ENCODE measurements around the gene COL13A1.

COL13A1 gene

DNA sequence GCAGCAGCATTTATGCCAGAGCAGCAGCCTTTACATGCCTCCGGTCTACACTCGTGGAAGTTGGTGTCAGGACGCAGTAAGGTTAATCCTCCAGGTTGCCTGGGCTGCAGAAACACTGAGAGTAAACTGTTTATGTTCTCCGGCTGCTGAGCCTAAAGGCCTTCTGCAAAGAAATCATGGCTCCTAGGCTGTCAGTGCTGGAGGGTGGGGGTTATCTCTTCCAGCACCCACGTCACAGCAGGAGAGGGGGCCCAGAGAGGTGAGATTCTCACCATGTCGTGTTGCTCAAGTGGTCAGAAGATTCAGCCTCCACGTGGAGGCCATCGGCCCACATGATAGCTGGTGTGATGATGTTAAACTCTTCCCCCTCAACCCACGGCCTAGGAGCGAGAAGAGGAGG is 41.2 kb downstream of the COL13A1 start:
- H3K4me3 ChIP-seq (ENCODE audit: low read depth, low read length): no peak overlapping the region
- DNase-seq (ENCODE audit: low read depth): no peak
- TF ChIP-seq, protein P1, sequence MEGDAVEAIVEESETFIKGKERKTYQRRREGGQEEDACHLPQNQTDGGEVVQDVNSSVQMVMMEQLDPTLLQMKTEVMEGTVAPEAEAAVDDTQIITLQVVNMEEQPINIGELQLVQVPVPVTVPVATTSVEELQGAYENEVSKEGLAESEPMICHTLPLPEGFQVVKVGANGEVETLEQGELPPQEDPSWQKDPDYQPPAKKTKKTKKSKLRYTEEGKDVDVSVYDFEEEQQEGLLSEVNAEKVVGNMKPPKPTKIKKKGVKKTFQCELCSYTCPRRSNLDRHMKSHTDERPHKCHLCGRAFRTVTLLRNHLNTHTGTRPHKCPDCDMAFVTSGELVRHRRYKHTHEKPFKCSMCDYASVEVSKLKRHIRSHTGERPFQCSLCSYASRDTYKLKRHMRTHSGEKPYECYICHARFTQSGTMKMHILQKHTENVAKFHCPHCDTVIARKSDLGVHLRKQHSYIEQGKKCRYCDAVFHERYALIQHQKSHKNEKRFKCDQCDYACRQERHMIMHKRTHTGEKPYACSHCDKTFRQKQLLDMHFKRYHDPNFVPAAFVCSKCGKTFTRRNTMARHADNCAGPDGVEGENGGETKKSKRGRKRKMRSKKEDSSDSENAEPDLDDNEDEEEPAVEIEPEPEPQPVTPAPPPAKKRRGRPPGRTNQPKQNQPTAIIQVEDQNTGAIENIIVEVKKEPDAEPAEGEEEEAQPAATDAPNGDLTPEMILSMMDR (IDR thresholded peaks at IDR 0.05; ENCODE audit: low read depth, low read length, missing control alignments): no peak

DNA sequence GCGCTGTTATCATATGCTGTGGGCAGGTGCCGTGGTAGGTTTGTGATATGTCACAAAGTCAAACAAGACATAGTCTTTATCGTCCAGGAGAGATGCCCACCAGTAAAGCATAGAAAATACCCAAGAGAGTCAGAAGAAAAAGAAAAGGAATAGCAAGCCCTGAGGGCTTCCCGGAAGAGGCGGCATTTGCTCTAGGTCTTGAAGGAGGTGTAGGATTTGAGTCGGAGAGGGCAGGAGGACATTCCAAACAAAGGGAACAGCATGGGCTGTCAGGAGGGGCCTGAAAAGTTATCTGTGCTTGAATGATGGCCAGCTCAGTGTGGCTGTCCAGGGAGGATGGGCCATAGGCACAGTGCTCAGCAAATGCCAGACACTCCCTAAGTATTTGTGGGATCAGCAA is 42.2 kb downstream of the COL13A1 start:
- no peak overlapping the region for H3K4me3 ChIP-seq (ENCODE audit: low read depth, low read length)
- TF ChIP-seq, protein P1 (IDR thresholded peaks at IDR 0.05; ENCODE audit: low read depth, low read length, missing control alignments): no peak
- no peak for DNase-seq (ENCODE audit: low read depth)

DNA sequence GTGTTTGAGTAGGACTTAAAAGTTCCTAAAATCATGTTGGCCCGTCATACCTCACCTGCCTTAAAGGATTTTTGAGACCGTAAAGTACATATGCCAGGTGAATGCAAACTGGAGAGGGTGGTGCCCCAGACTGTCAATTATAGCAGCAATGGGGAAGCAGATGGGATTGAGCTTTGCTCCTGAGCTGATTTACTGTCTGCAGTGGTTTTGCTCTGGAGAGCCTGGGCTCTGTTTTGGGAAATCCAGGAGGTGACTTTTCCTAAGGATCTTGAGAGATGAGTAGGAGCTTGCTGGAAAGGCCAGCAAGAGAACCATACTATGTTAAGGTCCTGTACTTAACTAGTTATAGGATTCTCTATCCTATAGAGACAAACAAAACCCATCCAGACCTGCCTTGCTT is 43.0 kb downstream of the COL13A1 start:
- TF ChIP-seq, protein P1 (IDR thresholded peaks at IDR 0.05; ENCODE audit: low read depth, low read length, missing control alignments): no peak
- no peak overlapping the region for H3K4me3 ChIP-seq (ENCODE audit: low read depth, low read length)
- DNase-seq (ENCODE audit: low read depth): no peak

DNA sequence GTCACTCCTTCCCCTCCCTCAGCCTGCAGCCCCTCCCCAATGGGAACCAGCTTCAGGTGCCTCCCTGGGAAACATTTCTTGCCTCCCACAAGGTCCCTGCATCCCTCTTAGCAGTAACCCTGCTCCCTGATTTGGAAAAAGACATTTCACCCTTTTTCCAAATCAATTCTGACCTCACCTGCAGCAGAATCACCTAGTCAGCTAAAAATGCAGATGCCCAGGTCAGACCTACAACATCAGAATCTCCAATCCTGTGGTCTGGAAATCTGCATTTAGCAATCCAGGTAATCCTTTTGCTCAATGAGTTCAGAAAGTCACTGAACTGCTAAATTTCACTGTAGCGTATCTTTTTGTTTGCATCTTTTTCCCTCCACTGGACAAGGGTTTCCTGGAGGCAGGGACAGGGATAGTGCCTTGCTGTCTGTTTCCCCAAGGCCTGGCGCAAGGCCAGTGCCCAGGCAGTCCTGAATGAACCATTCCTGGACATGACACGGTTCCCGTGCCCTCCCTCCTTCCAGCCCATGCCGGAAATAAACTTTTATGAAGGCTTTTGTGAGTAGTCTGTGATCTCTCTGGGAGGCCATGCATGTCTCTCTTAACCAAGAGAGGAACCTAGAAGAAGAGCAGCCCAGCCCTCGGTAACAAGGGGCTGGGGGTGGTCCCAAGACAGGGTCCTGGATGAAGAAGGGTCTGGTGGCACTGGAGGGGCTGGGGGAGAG is 44.0 kb downstream of the COL13A1 start:
- TF ChIP-seq, protein P1 (IDR thresholded peaks at IDR 0.05; ENCODE audit: low read depth, low read length, missing control alignments): no peak
- DNase-seq (ENCODE audit: low read depth): no peak
- no peak overlapping the region for H3K4me3 ChIP-seq (ENCODE audit: low read depth, low read length)

DNA sequence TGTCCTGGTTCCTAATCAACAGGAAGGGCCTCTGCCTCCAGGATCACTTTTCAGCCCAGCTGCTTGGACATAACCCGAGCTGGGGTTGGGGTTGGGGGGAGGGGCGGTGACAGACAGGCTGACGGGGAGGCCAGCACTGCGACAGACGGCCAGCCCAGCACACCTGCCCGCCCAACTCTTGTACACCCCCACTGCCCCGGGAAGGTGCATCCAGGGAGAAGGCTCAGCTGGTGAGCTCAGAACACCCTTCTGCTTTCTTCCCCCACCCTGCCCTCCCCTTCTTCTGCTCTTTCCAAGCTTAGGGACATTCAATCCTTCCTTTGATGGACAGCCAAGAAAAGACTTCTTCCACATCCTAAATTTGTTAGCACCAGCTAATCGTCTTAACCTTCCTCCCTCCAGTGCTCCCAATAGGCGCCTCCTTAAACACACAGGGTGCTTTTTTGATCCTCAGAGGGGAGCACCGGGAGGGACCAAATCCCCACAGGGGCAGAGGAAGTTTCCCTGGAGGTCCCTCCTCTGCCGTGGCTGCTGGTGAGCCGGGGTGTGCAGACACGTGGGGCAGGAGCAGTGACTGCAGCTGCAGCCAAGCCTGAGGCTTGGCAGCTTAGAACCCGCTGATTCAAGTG is 44.7 kb downstream of the COL13A1 start:
- TF ChIP-seq, protein P1 (IDR thresholded peaks at IDR 0.05; ENCODE audit: low read depth, low read length, missing control alignments): no peak
- no peak for DNase-seq (ENCODE audit: low read depth)
- no peak overlapping the region for H3K4me3 ChIP-seq (ENCODE audit: low read depth, low read length)

DNA sequence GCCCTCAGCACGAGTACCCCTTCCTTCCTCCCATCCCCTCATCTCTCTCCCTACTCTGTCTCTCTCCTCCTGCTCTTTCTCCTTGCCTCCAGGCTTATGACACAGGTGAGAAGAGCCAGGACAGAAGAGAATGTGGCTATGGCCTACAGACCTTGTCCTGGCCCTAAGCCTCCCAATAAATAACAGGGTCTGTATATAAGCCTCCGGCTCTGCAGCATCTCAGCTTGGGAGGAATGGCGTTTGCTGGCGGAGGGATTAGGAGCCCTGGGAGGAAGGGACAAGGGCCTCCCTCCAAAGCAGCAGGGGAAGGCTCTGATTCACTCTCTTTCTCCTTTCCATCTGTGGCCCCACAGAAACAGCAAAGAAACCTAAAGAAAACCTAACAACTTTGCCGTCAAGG is 45.8 kb downstream of the COL13A1 start:
- H3K4me3 ChIP-seq (ENCODE audit: low read depth, low read length): no peak overlapping the region
- DNase-seq (ENCODE audit: low read depth): no peak
- TF ChIP-seq, protein P1 (IDR thresholded peaks at IDR 0.05; ENCODE audit: low read depth, low read length, missing control alignments): no peak

DNA sequence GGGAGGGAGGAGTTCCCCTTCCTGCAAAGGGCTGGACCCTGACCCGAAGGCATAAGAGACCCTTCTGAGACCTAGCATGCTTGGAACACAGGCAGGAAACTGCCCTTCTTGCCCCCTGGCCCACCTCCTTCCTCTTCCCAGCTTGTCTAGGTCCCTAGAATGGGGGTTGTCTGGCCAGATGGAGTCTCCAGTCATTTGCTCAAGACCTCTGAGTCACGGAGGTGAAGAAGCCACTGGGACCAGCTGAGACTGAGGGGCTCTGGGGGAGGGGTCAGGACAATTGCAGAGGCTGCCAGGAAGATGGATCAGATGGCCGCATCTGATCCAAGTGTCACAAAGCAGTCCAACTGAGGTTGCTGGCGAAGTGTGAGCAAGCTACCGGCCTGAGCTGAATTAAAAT is 46.2 kb downstream of the COL13A1 start:
- no peak for DNase-seq (ENCODE audit: low read depth)
- TF ChIP-seq, protein P1 (IDR thresholded peaks at IDR 0.05; ENCODE audit: low read depth, low read length, missing control alignments): no peak
- H3K4me3 ChIP-seq (ENCODE audit: low read depth, low read length): no peak overlapping the region

All from GM12864 (cell line).